ENCODE measurements around the gene ICAM2.

- TF ChIP-seq ZBTB21 (CRISPR knock-in tag; IDR thresholded peaks at IDR 0.05; ENCODE audit: borderline replicate concordance) (no peak), ZNF317 (CRISPR knock-in tag; IDR thresholded peaks at IDR 0.05; ENCODE audit: borderline replicate concordance, low read depth) (no peak), CTCF (IDR thresholded peaks at IDR 0.05) (no peak), KAT7 (CRISPR knock-in tag; IDR thresholded peaks at IDR 0.05; ENCODE audit: borderline replicate concordance) (no peak), NR1H2 (CRISPR knock-in tag; IDR thresholded peaks at IDR 0.05) (no peak), TEAD1 (CRISPR knock-in tag; IDR thresholded peaks at IDR 0.05) (no peak), PRDM15 (CRISPR knock-in tag; IDR thresholded peaks at IDR 0.05) (no peak), E2F1 (CRISPR knock-in tag; IDR thresholded peaks at IDR 0.05) (no peak), NFE2L1 (CRISPR knock-in tag; IDR thresholded peaks at IDR 0.05) (no peak), CDX4 (CRISPR knock-in tag; IDR thresholded peaks at IDR 0.05; ENCODE audit: borderline replicate concordance) (no peak), AR (CRISPR knock-in tag; IDR thresholded peaks at IDR 0.05) (no peak), MAX (CRISPR knock-in tag; IDR thresholded peaks at IDR 0.05) (no peak), ZNF121 (CRISPR knock-in tag; IDR thresholded peaks at IDR 0.05) (no peak), ZNF232 (CRISPR knock-in tag; IDR thresholded peaks at IDR 0.05) (no peak)
These were observed 65.2 kb downstream of the ICAM2 start for GRCh38 chr17:63955232-63955631.
